ENCODE data around the gene EPN1. TPM values are rescaled to one million over a fixed set of nuclear protein-coding genes. Genes with fewer than 3 reads are reported as not detected.

Gene EPN1
- total and polyA plus RNA-seq, 2 donors from 2014 or later = 138 to 145 TPM

GRCh38 chr19:55671054-55671378, 4.0 kb upstream of the EPN1 start:
- H3K36me3 ChIP-seq (ENCODE audit: control insufficient read depth in 2 of 3, insufficient read depth in 3 of 3, low read length in 3 of 3) = peaks cover 0 to 43% (median 30%) of the 10 kb centered on the region in 3 donors
- intact Hi-C loops (cut with DNase I) = no loop called here
- no peak for FAIRE-seq
- no peak for DNase-seq
- no peak overlapping the region for H3K4me3 ChIP-seq (ENCODE audit: low read length in 3 of 3)
- peaks cover 0 to 11% (median 8%) of the 10 kb centered on the region in 3 donors for H3K4me1 ChIP-seq (ENCODE audit: control insufficient read depth in 2 of 3, insufficient read depth in 2 of 3, low read depth in 1 of 3, low read length in 3 of 3)
- no peak overlapping the region for H3K27ac ChIP-seq (ENCODE audit: low read depth in 2 of 2, low read length in 2 of 2)
- H3K9ac ChIP-seq (ENCODE audit: low read length in 3 of 3) = no peak overlapping the region
- H3K9me3 ChIP-seq (ENCODE audit: control insufficient read depth in 2 of 3, insufficient read depth in 1 of 3, low read length in 3 of 3) = no peaks in the 10 kb centered on the region
- no peak for TF ChIP-seq CTCF (IDR thresholded peaks at IDR 0.05; ENCODE audit: borderline replicate concordance, extremely low read depth, insufficient read depth)
- no peaks in the 10 kb centered on the region for H3K27me3 ChIP-seq (ENCODE audit: control insufficient read depth, insufficient read depth, low read length)

- Histone ChIP-seq H3K27me3 (ENCODE audit: control insufficient read depth, insufficient read depth, low read length) (no peaks in the 10 kb centered on the region), H3K9me3 (ENCODE audit: control insufficient read depth in 2 of 3, insufficient read depth in 1 of 3, low read length in 3 of 3) (no peaks in the 10 kb centered on the region), H3K27ac (ENCODE audit: low read depth in 2 of 2, low read length in 2 of 2) (no peak overlapping the region), H3K9ac (ENCODE audit: low read length in 3 of 3) (no peak overlapping the region), H3K4me3 (ENCODE audit: low read length in 3 of 3) (no peak overlapping the region), H3K36me3 (ENCODE audit: control insufficient read depth in 2 of 3, insufficient read depth in 3 of 3, low read length in 3 of 3) (peaks cover 0 to 29% (median 18%) of the 10 kb centered on the region in 3 donors), H3K4me1 (ENCODE audit: control insufficient read depth in 2 of 3, insufficient read depth in 2 of 3, low read depth in 1 of 3, low read length in 3 of 3) (peaks cover 0 to 21% (median 18%) of the 10 kb centered on the region in 3 donors)
- intact Hi-C loops (cut with DNase I) = no loop called here
- TF ChIP-seq CTCF (IDR thresholded peaks at IDR 0.05; ENCODE audit: borderline replicate concordance, extremely low read depth, insufficient read depth) = no peak
- FAIRE-seq = no peak
- peak in 1 of 5 donors; percentile 33 for DNase-seq
These were observed 2.6 kb upstream of the EPN1 start for GRCh38 chr19:55672418-55672817.

- Histone ChIP-seq H3K9ac (ENCODE audit: low read length in 3 of 3) (no peak overlapping the region), H3K4me1 (ENCODE audit: control insufficient read depth in 2 of 3, insufficient read depth in 2 of 3, low read depth in 1 of 3, low read length in 3 of 3) (peaks cover 0 to 31% (median 26%) of the 10 kb centered on the region in 3 donors), H3K36me3 (ENCODE audit: control insufficient read depth in 2 of 3, insufficient read depth in 3 of 3, low read length in 3 of 3) (peaks cover 0 to 23% (median 16%) of the 10 kb centered on the region in 3 donors), H3K9me3 (ENCODE audit: control insufficient read depth in 2 of 3, insufficient read depth in 1 of 3, low read length in 3 of 3) (no peaks in the 10 kb centered on the region), H3K27ac (ENCODE audit: low read depth in 2 of 2, low read length in 2 of 2) (no peak overlapping the region), H3K27me3 (ENCODE audit: control insufficient read depth, insufficient read depth, low read length) (no peaks in the 10 kb centered on the region), H3K4me3 (ENCODE audit: low read length in 3 of 3) (no peak overlapping the region)
- FAIRE-seq = no peak
- peak in 1 of 5 donors; percentile 65 for DNase-seq
- no peak for TF ChIP-seq CTCF (IDR thresholded peaks at IDR 0.05; ENCODE audit: borderline replicate concordance, extremely low read depth, insufficient read depth)
- intact Hi-C loops (cut with DNase I) = no loop called here
These were observed 1.6 kb upstream of the EPN1 start for GRCh38 chr19:55673465-55673864.

- no peaks in the 10 kb centered on the region for H3K9me3 ChIP-seq (ENCODE audit: control insufficient read depth in 2 of 3, insufficient read depth in 1 of 3, low read length in 3 of 3)
- intact Hi-C loops (cut with DNase I) = no loop called here
- H3K4me1 ChIP-seq (ENCODE audit: control insufficient read depth in 2 of 3, insufficient read depth in 2 of 3, low read depth in 1 of 3, low read length in 3 of 3) = peaks cover 0 to 35% (median 29%) of the 10 kb centered on the region in 3 donors
- peaks cover 2 to 23% (median 16%) of the 10 kb centered on the region in 3 donors for H3K36me3 ChIP-seq (ENCODE audit: control insufficient read depth in 2 of 3, insufficient read depth in 3 of 3, low read length in 3 of 3)
- no peak overlapping the region for H3K9ac ChIP-seq (ENCODE audit: low read length in 3 of 3)
- DNase-seq (peak in 1 of 5 donors; percentile 56), FAIRE-seq (no peak)
- TF ChIP-seq CTCF (IDR thresholded peaks at IDR 0.05; ENCODE audit: borderline replicate concordance, extremely low read depth, insufficient read depth) = no peak
- no peak overlapping the region for H3K27ac ChIP-seq (ENCODE audit: low read depth in 2 of 2, low read length in 2 of 2)
- H3K27me3 ChIP-seq (ENCODE audit: control insufficient read depth, insufficient read depth, low read length) = no peaks in the 10 kb centered on the region
- H3K4me3 ChIP-seq (ENCODE audit: low read length in 3 of 3) = no peak overlapping the region
These were observed 1.1 kb upstream of the EPN1 start for GRCh38 chr19:55673889-55674288.
